K562 (cell line): ENCODE measurements around the gene PYROXD2. TPM values are rescaled to one million over a fixed set of nuclear protein-coding genes. Genes with fewer than 3 reads are reported as not detected.

Experiments
- CSDE1 ChIP-seq, 2 experiments: fragments of 450-650 bp; IDR thresholded peaks; 2 replicates each; pipeline ENCODE4 v1.6.1; 2016; ENCODE audit warnings: mild to moderate bottlenecking in 1 of 2
- ESRRA ChIP-seq: fragments of 450-650 bp; IDR thresholded peaks from 2 replicates; pipeline ENCODE4 v1.6.1; 2014; ENCODE audit warnings: low read depth, mild to moderate bottlenecking, moderate library complexity, borderline replicate concordance
- GTF2A2 ChIP-seq: IDR thresholded peaks from 2 replicates; pipeline ENCODE4 v1.6.1; 2016; ENCODE audit warnings: mild to moderate bottlenecking, missing genetic modification characterization, missing compliant biosample characterization
- KLF1 ChIP-seq: fragments of 450-650 bp; IDR thresholded peaks from 2 replicates; pipeline ENCODE4 v1.6.1; 2016; ENCODE audit warnings: missing genetic modification characterization, missing compliant biosample characterization
- POLR2AphosphoS5 ChIP-seq: IDR thresholded peaks from 2 replicates; pipeline ENCODE4 v1.6.1; 2011; ENCODE audit warnings: mild to moderate bottlenecking, low read depth, low read length, moderate library complexity; ENCODE audit not compliant: control insufficient read depth, insufficient read depth
- PRMT5 ChIP-seq: sonication (generic); formaldehyde crosslinking; IDR thresholded peaks from 2 replicates; pipeline ENCODE4 v1.5.0; 2020; ENCODE audit warnings: missing genetic modification reagents
- RBM15 ChIP-seq: fragments of 200-400 bp; formaldehyde crosslinking; IDR thresholded peaks from 2 replicates; pipeline ENCODE4 v1.6.1; 2018; ENCODE audit warnings: mild to moderate bottlenecking, low read length, moderate library complexity; ENCODE audit not compliant: insufficient read depth
- ZNF175 ChIP-seq: fragments of 200-800 bp; sonication (Bioruptor generic); IDR thresholded peaks from 2 replicates; pipeline ENCODE4 v1.6.1; 2016; ENCODE audit warnings: low read depth, mild to moderate bottlenecking, missing genetic modification characterization, missing compliant biosample characterization
- polyA plus RNA-seq, 8 experiments: library from polyadenylated mRNA; depleted of rRNA in 4 of 8; stranded (reverse) in 5 of 8; unstranded in 3 of 8; fragments of >200 nt; fragmentation: Nextera tagmentation in 2 of 8; fragmentation: Illumina TruSeq in 1 of 8; extraction: Ambion mirVana in 2 of 8; extraction: Trizol in 1 of 8; gene quantifications; 2 replicates each; pipeline versions ENCODE4 v1.2.1 to v1.2.3, GENCODE V29; 2011 to 2014; ENCODE audit warnings: inconsistent platforms in 1 of 8, missing spikeins in 1 of 8
- total RNA-seq, 7 experiments: library from RNA; depleted of rRNA in 6 of 7; stranded (reverse); fragments of >200 nt in 6 of 7; fragmentation: Illumina TruSeq in 2 of 7; extraction: Trizol in 2 of 7; gene quantifications; 2 replicates each; pipeline versions ENCODE4 v1.2.1 to v1.2.3, GENCODE V29; 2011 to 2021; ENCODE audit warnings: low replicate concordance in 1 of 7
- TF ChIP-seq, protein P1 (sequence below), 2 experiments: fragments of 450-650 bp; IDR thresholded peaks; 2 replicates each; pipeline ENCODE4 v1.6.1; 2018; ENCODE audit warnings: mild to moderate bottlenecking in 2 of 2, low read depth in 1 of 2; ENCODE audit not compliant: partially characterized antibody in 2 of 2
- TF ChIP-seq, protein P2 (sequence below): conservative IDR thresholded peaks from 2 replicates; pipeline ENCODE4 v1.6.1; 2011; ENCODE audit warnings: low read depth, mild to moderate bottlenecking, low read length; ENCODE audit not compliant: control insufficient read depth
- TF ChIP-seq, protein P3 (sequence below): fragments of 250-450 bp; sonication (Bioruptor Pico); IDR thresholded peaks from 2 replicates; pipeline ENCODE4 v1.4.0; 2020; ENCODE audit warnings: mild to moderate bottlenecking, moderate library complexity, borderline replicate concordance
- TF ChIP-seq, protein P4 (sequence below): fragments of 450-650 bp; IDR thresholded peaks from 2 replicates; pipeline ENCODE4 v1.6.1; 2016

The PYROXD2 gene
- total and polyA plus RNA-seq, 9 of the 15 experiments (the other 6 are each of a cell fraction or from before 2014, with no cell fraction given) = 0.14 to 1.4 (median 0.58) TPM

DNA sequence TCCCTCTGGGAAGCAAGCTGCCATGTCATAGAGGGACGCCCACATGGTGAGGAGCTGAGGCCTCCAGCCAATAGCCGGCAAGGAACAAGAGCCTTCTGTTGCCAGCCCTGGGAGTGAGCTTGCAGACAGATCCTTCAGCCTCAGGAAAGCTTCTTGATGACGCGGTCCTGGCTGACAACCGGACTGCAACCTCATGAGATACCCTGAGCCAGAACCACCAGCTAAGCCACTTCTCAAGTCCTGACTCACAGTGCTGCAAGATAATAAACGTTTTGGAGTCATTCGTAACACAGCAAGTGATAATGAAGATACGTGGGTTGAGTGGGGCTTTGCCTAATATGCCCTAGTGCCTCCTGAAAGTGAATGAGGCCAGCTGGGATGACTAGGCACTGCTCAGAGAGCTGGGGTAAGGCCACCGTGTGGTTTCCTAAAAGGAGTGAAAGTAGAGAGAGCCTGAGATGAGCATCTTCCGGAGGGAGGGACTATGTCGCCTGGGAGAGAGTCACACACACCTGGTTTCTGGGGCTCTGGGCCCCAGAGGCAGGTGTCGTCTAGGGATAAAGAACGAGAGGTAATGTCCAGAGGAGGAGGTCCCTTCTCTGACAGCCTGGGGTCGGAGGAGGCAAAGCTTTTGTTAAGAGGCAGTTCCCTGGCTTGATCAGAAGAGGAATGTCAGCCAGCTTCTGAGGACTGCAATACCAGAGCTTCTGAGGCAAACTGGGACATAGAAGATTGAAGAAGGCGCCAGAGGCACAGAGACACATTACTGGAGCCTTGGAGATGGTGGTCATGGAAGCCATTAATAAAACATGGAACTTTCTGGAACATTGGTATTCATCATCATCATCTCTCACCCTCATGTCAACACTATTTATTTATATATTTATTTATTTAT is 53.6 kb downstream of the PYROXD2 start (continued):
- TF ChIP-seq, protein P1, sequence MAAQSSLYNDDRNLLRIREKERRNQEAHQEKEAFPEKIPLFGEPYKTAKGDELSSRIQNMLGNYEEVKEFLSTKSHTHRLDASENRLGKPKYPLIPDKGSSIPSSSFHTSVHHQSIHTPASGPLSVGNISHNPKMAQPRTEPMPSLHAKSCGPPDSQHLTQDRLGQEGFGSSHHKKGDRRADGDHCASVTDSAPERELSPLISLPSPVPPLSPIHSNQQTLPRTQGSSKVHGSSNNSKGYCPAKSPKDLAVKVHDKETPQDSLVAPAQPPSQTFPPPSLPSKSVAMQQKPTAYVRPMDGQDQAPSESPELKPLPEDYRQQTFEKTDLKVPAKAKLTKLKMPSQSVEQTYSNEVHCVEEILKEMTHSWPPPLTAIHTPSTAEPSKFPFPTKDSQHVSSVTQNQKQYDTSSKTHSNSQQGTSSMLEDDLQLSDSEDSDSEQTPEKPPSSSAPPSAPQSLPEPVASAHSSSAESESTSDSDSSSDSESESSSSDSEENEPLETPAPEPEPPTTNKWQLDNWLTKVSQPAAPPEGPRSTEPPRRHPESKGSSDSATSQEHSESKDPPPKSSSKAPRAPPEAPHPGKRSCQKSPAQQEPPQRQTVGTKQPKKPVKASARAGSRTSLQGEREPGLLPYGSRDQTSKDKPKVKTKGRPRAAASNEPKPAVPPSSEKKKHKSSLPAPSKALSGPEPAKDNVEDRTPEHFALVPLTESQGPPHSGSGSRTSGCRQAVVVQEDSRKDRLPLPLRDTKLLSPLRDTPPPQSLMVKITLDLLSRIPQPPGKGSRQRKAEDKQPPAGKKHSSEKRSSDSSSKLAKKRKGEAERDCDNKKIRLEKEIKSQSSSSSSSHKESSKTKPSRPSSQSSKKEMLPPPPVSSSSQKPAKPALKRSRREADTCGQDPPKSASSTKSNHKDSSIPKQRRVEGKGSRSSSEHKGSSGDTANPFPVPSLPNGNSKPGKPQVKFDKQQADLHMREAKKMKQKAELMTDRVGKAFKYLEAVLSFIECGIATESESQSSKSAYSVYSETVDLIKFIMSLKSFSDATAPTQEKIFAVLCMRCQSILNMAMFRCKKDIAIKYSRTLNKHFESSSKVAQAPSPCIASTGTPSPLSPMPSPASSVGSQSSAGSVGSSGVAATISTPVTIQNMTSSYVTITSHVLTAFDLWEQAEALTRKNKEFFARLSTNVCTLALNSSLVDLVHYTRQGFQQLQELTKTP (IDR thresholded peaks at IDR 0.05; ENCODE audit: low read depth in 1 of 2, partially characterized antibody in 2 of 2) = no peak
- TF ChIP-seq ZNF175 (CRISPR knock-in tag) (no peak), PRMT5 (CRISPR knock-in tag) (no peak), ESRRA (no peak), POLR2AphosphoS5 (no peak), KLF1 (tag) (no peak), CSDE1 (IDR thresholded peaks at IDR 0.05) (no peak), GTF2A2 (tag) (no peak), RBM15 (no peak)
- TF ChIP-seq, protein P2, sequence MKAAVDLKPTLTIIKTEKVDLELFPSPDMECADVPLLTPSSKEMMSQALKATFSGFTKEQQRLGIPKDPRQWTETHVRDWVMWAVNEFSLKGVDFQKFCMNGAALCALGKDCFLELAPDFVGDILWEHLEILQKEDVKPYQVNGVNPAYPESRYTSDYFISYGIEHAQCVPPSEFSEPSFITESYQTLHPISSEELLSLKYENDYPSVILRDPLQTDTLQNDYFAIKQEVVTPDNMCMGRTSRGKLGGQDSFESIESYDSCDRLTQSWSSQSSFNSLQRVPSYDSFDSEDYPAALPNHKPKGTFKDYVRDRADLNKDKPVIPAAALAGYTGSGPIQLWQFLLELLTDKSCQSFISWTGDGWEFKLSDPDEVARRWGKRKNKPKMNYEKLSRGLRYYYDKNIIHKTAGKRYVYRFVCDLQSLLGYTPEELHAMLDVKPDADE = no peak
- TF ChIP-seq, protein P3, sequence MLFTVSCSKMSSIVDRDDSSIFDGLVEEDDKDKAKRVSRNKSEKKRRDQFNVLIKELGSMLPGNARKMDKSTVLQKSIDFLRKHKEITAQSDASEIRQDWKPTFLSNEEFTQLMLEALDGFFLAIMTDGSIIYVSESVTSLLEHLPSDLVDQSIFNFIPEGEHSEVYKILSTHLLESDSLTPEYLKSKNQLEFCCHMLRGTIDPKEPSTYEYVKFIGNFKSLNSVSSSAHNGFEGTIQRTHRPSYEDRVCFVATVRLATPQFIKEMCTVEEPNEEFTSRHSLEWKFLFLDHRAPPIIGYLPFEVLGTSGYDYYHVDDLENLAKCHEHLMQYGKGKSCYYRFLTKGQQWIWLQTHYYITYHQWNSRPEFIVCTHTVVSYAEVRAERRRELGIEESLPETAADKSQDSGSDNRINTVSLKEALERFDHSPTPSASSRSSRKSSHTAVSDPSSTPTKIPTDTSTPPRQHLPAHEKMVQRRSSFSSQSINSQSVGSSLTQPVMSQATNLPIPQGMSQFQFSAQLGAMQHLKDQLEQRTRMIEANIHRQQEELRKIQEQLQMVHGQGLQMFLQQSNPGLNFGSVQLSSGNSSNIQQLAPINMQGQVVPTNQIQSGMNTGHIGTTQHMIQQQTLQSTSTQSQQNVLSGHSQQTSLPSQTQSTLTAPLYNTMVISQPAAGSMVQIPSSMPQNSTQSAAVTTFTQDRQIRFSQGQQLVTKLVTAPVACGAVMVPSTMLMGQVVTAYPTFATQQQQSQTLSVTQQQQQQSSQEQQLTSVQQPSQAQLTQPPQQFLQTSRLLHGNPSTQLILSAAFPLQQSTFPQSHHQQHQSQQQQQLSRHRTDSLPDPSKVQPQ = no peak
- TF ChIP-seq, protein P4, sequence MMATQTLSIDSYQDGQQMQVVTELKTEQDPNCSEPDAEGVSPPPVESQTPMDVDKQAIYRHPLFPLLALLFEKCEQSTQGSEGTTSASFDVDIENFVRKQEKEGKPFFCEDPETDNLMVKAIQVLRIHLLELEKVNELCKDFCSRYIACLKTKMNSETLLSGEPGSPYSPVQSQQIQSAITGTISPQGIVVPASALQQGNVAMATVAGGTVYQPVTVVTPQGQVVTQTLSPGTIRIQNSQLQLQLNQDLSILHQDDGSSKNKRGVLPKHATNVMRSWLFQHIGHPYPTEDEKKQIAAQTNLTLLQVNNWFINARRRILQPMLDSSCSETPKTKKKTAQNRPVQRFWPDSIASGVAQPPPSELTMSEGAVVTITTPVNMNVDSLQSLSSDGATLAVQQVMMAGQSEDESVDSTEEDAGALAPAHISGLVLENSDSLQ = peak; percentile 62; the same call in 1 of the 2 replicates
